HCT116 (cell line): ENCODE results near the gene SORCS2. TPM values are rescaled to one million over a fixed set of nuclear protein-coding genes. Genes with fewer than 3 reads are reported as not detected.

Experiments used
- ATAC-seq: fragments of 200-7000 bp; cut with Tn5 transposase; 2 replicates; pipeline ENCODE4 v1.9.1; 2020; ENCODE audit warnings: mild to moderate bottlenecking, moderate library complexity
- BruUV-seq: library from RNA; stranded (reverse); fragments of 400-500 nt; replicated peaks from 2 replicates; lab custom pipeline; 2021; lab: Mats Ljungman, UMichigan
- CTCF ChIA-PET: fragments of 300-600 bp; sonication (Branson Sonifier 250); formaldehyde crosslinking; loops from one replicate; lab custom pipeline; 2021; ENCODE audit warnings: antibody characterized with exemption; lab: Charles Lee
- POLR2A ChIA-PET: fragments of 300-600, 350-600 bp; sonication (Branson Sonifier 250); formaldehyde crosslinking; loops from one replicate; lab custom pipeline; 2021; ENCODE audit warnings: antibody characterized with exemption; lab: Charles Lee
- RAD21 ChIA-PET, 2 experiments: fragments of 300-600 bp; sonication (Branson Sonifier 250); formaldehyde crosslinking; loops; one replicate each; lab custom pipeline; 2023; ENCODE audit warnings: low total read pairs in 2 of 2; ENCODE audit not compliant: uncharacterized antibody in 2 of 2, unreplicated experiment in 2 of 2, low non-redundant PET in 1 of 2; lab: Charles Lee
- DNase-seq: peaks from one replicate; pipeline ENCODE4 v3.0.0-alpha.2; 2010; ENCODE audit warnings: low read depth, low spot score
- H2AFZ ChIP-seq: fragments of 200-600 bp; shearing (Covaris generic), sonication (generic); 2 replicates; pipeline ENCODE4 v1.6.1; 2017; ENCODE audit warnings: low read depth, mixed run types, mixed read lengths, antibody characterized with exemption, low read length; ENCODE audit not compliant: poor library complexity, severe bottlenecking
- H3K27ac ChIP-seq: 2 replicates; pipeline ENCODE4 v1.5.1; 2012; ENCODE audit warnings: low read depth, low read length
- H3K27me3 ChIP-seq: fragments of 200-600 bp; sonication (generic); 2 replicates; pipeline ENCODE4 v1.6.1; 2016; ENCODE audit warnings: mixed run types, low read length, mixed read lengths; ENCODE audit not compliant: insufficient read depth
- H3K36me3 ChIP-seq, 2 experiments: fragments of 200-500 bp in 1 of 2; fragments of 200-600 bp in 1 of 2; sonication (Bioruptor generic) in 1 of 2; sonication (generic) in 1 of 2; 2 replicates each; pipeline versions ENCODE4 v1.5.1 to v1.6.1; 2014 to 2016; ENCODE audit warnings: low read length in 2 of 2, inconsistent platforms in 1 of 2, mixed read lengths in 1 of 2, mixed run types in 1 of 2; ENCODE audit not compliant: insufficient read depth in 2 of 2, control insufficient read depth in 1 of 2
- H3K4me1 ChIP-seq, 2 experiments: fragments of 200-600 bp in 1 of 2; sonication (generic) in 1 of 2; 2 replicates each; pipeline versions ENCODE4 v1.5.1 to v1.6.1; 2012 to 2017; ENCODE audit warnings: low read length in 2 of 2, inconsistent platforms in 1 of 2, mild to moderate bottlenecking in 1 of 2, mixed read lengths in 1 of 2, mixed run types in 1 of 2, moderate library complexity in 1 of 2; ENCODE audit not compliant: insufficient read depth in 2 of 2, control insufficient read depth in 1 of 2
- H3K4me2 ChIP-seq: fragments of 200-600 bp; sonication (generic); 2 replicates; pipeline ENCODE4 v1.6.1; 2017; ENCODE audit warnings: mixed run types, low read length, mixed read lengths
- H3K4me3 ChIP-seq, 2 experiments: fragments of 200-600 bp in 1 of 2; sonication (generic) in 1 of 2; replicated peaks in 1 of 2; 2 replicates each; pipeline ENCODE4 v1.5.1; 2011 to 2016; ENCODE audit warnings: low read length in 2 of 2, control low read depth in 1 of 2, low read depth in 1 of 2, mild to moderate bottlenecking in 1 of 2, mixed read lengths in 1 of 2, mixed run types in 1 of 2
- H3K79me2 ChIP-seq: fragments of 200-600 bp; sonication (generic); 2 replicates; pipeline ENCODE4 v1.6.1; 2017; ENCODE audit warnings: mild to moderate bottlenecking, mixed run types, low read length, moderate library complexity, mixed read lengths; ENCODE audit not compliant: insufficient read depth
- H3K9ac ChIP-seq: fragments of 200-600 bp; sonication (generic); 2 replicates; pipeline ENCODE4 v1.6.1; 2016; ENCODE audit warnings: low read length, mixed read lengths
- H3K9me2 ChIP-seq: fragments of 200-600 bp; sonication (generic), shearing (Covaris generic); 2 replicates; pipeline ENCODE4 v1.6.1; 2017; ENCODE audit warnings: mixed run types, mild to moderate bottlenecking, moderate library complexity; ENCODE audit not compliant: insufficient read depth
- H3K9me3 ChIP-seq, 2 experiments: fragments of 200-500 bp in 1 of 2; fragments of 200-600 bp in 1 of 2; sonication (Bioruptor generic) in 1 of 2; sonication (generic) in 1 of 2; 2 replicates each; pipeline ENCODE4 v1.6.1; 2014 to 2017; ENCODE audit warnings: low read length in 2 of 2, mixed read lengths in 2 of 2, inconsistent platforms in 1 of 2, low read depth in 1 of 2, mild to moderate bottlenecking in 1 of 2, mixed run types in 1 of 2, moderate library complexity in 1 of 2; ENCODE audit not compliant: control insufficient read depth in 1 of 2, insufficient read depth in 1 of 2
- H4K20me1 ChIP-seq: fragments of 200-600 bp; sonication (generic), shearing (Covaris generic); 2 replicates; pipeline ENCODE4 v1.6.1; 2017; ENCODE audit warnings: mixed run types, mild to moderate bottlenecking, moderate library complexity; ENCODE audit not compliant: insufficient read depth
- CTCF ChIP-seq, 3 experiments: fragments of 200-600 bp in 1 of 3; sonication (generic) in 1 of 3; IDR thresholded peaks in 2 of 3; conservative IDR thresholded peaks in 1 of 3; 2 replicates each; pipeline ENCODE4 v1.5.1; 2012 to 2017; ENCODE audit warnings: low read depth in 2 of 3, low read length in 2 of 3, antibody characterized with exemption in 1 of 3, borderline replicate concordance in 1 of 3, control low read depth in 1 of 3, mild to moderate bottlenecking in 1 of 3, mixed read lengths in 1 of 3, mixed run types in 1 of 3, moderate library complexity in 1 of 3; ENCODE audit not compliant: insufficient read depth in 1 of 3
- EGR1 ChIP-seq: IDR thresholded peaks from 2 replicates; pipeline ENCODE4 v1.6.1; 2012; ENCODE audit warnings: low read depth
- ELF1 ChIP-seq: IDR thresholded peaks from 2 replicates; pipeline ENCODE4 v1.6.1; 2012; ENCODE audit warnings: low read depth, borderline replicate concordance
- EZH2phosphoT487 ChIP-seq: fragments of 200-600 bp; IDR thresholded peaks from 2 replicates; pipeline ENCODE4 v1.6.1; 2018; ENCODE audit warnings: antibody characterized with exemption, borderline replicate concordance
- FOSL1 ChIP-seq: IDR thresholded peaks from 2 replicates; pipeline ENCODE4 v1.6.1; 2012; ENCODE audit warnings: low read depth
- JUND ChIP-seq: IDR thresholded peaks from 2 replicates; pipeline ENCODE4 v1.6.1; 2012
- POLR2A ChIP-seq: IDR thresholded peaks from 2 replicates; pipeline ENCODE4 v1.7.0; 2011; ENCODE audit warnings: borderline replicate concordance; ENCODE audit not compliant: insufficient read depth, insufficient read length; ENCODE audit errors: extremely low read depth
- POLR2AphosphoS5 ChIP-seq: IDR thresholded peaks from 2 replicates; pipeline ENCODE4 v1.6.1; 2011; ENCODE audit warnings: mild to moderate bottlenecking, low read depth, low read length, moderate library complexity
- SIN3A ChIP-seq: IDR thresholded peaks from 2 replicates; pipeline ENCODE4 v1.6.1; 2012; ENCODE audit warnings: low read depth
- SRF ChIP-seq: IDR thresholded peaks from 2 replicates; pipeline ENCODE4 v1.6.1; 2012; ENCODE audit warnings: low read depth
- TCF7L2 ChIP-seq: IDR thresholded peaks from 2 replicates; pipeline ENCODE4 v1.7.0; 2011; ENCODE audit warnings: borderline replicate concordance, inconsistent platforms; ENCODE audit not compliant: insufficient read depth, insufficient read length; ENCODE audit errors: extremely low read depth
- ZBTB33 ChIP-seq: IDR thresholded peaks from 2 replicates; pipeline ENCODE4 v1.6.1; 2011; ENCODE audit warnings: mild to moderate bottlenecking, low read length, moderate library complexity; ENCODE audit not compliant: insufficient replicate concordance; ENCODE audit errors: extremely low read depth
- ZNF274 ChIP-seq: fragments of 200-500 bp; sonication (Bioruptor generic); IDR thresholded peaks from 2 replicates; pipeline ENCODE4 v1.6.1; 2014; ENCODE audit warnings: mild to moderate bottlenecking, low read depth, low read length, inconsistent platforms
- intact Hi-C: fragments of 100-400 bp; cut with micrococcal nuclease; formaldehyde crosslinking; loops from 2 replicates; pipeline ENCODE4 v1.10.0; 2022
- total RNA-seq: library from RNA; stranded (reverse); gene quantifications from one replicate; pipeline ENCODE4 v1.2.1, GENCODE V29; 2021; ENCODE audit not compliant: unreplicated experiment
- TF ChIP-seq, protein P1 (sequence below): IDR thresholded peaks from 2 replicates; pipeline ENCODE4 v1.6.1; 2012

The SORCS2 gene
- total RNA-seq, 1 experiment from 2014 or later, result 0.37 TPM

DNA sequence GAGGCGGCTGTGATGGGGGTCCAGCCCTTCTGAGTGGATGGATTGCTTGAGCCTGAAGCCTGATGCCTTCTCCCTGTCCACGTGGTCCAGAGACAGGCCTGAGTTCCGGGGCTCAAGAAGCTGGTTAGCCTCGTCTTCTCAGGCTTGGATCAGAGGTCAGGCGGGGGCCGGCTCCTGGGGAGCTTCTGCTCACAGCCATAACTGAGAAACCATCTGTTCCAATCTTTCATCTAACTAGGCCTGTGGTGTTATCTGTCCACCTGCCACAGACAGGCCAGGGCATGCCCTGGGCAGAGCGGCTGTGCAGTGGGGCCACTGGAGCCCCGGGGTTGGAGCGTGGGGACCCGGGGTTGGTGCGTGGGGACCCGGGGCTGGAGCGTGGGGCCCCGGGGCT, 63.1 kb downstream of the SORCS2 start:
- intact Hi-C loops, result no loop called here
- no peak for TF ChIP-seq ZBTB33
- no peak for TF ChIP-seq CTCF (IDR thresholded peaks at IDR 0.05 in 2 of 3, conservative IDR thresholded peaks at IDR 0.05 in 1 of 3; ENCODE audit: borderline replicate concordance in 1 of 3, insufficient read depth in 1 of 3, low read depth in 2 of 3, low read length in 2 of 3)
- no peaks in the 10 kb centered on the region for H3K4me1 ChIP-seq
- H3K9me2 ChIP-seq, result no peaks in the 10 kb centered on the region
- ChIA-PET RAD21 (no interaction called here), POLR2A (no interaction called here), CTCF (no interaction called here)
- H2AFZ ChIP-seq, result no peak overlapping the region
- no peak overlapping the region for H3K9ac ChIP-seq
- no peaks in the 10 kb centered on the region for H3K9me3 ChIP-seq
- H3K79me2 ChIP-seq, result no peaks in the 10 kb centered on the region
- no TSS peak for BruUV-seq
- DNase-seq (no peak), ATAC-seq (no peak)
- H3K36me3 ChIP-seq, result no peaks in the 10 kb centered on the region
- no peaks in the 10 kb centered on the region for H4K20me1 ChIP-seq
- H3K27me3 ChIP-seq, result no peaks in the 10 kb centered on the region
- no peak overlapping the region for H3K27ac ChIP-seq
- no peak overlapping the region for H3K4me2 ChIP-seq
- H3K4me3 ChIP-seq, result no peak overlapping the region

DNA sequence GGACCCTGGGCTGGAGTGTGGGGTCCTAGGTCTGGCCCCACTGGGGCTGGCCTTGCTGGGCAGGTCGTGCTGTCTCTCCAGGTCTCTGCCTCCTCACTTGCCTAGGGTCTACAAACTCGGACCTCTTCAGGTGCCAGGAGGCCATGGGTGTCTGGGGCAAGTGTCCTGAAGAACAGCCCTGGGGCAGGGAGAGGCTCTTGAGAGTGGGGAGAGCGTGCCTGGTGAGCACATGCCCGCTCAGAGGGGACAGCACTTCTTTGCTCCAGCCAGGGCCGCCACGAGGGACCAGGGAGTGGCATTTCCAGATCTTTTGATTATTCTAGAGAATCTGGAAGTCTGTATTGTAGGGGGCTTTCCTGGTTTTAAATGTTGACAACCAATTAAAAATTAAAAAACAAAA, 63.7 kb downstream of the SORCS2 start:
- Histone ChIP-seq H2AFZ (no peak overlapping the region), H3K9me3 (no peaks in the 10 kb centered on the region), H3K27me3 (0 out of 2 replicates have a peak, but pooled peaks cover 3% of the 10 kb centered on the region), H3K9ac (no peak overlapping the region), H3K27ac (no peak overlapping the region), H3K4me2 (no peak overlapping the region), H3K79me2 (no peaks in the 10 kb centered on the region), H3K4me1 (no peaks in the 10 kb centered on the region), H3K9me2 (no peaks in the 10 kb centered on the region), H4K20me1 (no peaks in the 10 kb centered on the region), H3K36me3 (no peaks in the 10 kb centered on the region), H3K4me3 (no peak overlapping the region)
- RAD21 ChIA-PET, result no interaction called here
- DNase-seq (no peak), ATAC-seq (no peak)
- CTCF ChIA-PET, result no interaction called here
- TF ChIP-seq TCF7L2, result no peak
- TF ChIP-seq POLR2AphosphoS5, result no peak
- TF ChIP-seq POLR2A, result no peak
- TF ChIP-seq SRF, result no peak
- TF ChIP-seq ZNF274, result no peak
- TF ChIP-seq SIN3A, result no peak
- no peak for TF ChIP-seq FOSL1
- no peak for TF ChIP-seq CTCF (IDR thresholded peaks at IDR 0.05 in 2 of 3, conservative IDR thresholded peaks at IDR 0.05 in 1 of 3; ENCODE audit: borderline replicate concordance in 1 of 3, insufficient read depth in 1 of 3, low read depth in 2 of 3, low read length in 2 of 3)
- no peak for TF ChIP-seq ELF1
- TF ChIP-seq EZH2phosphoT487, result no peak
- no peak for TF ChIP-seq JUND
- TF ChIP-seq, protein P1, sequence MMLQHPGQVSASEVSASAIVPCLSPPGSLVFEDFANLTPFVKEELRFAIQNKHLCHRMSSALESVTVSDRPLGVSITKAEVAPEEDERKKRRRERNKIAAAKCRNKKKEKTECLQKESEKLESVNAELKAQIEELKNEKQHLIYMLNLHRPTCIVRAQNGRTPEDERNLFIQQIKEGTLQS, result no peak
- TF ChIP-seq EGR1, result no peak
- POLR2A ChIA-PET, result no interaction called here
- intact Hi-C loops, result no loop called here
- BruUV-seq, result no TSS peak
